ENCODE data around the gene RASSF8. TPM values are rescaled to one million over a fixed set of nuclear protein-coding genes. Genes with fewer than 3 reads are reported as not detected.

The RASSF8 gene
- total RNA-seq, 1 donor from 2014 or later, result 77.0 TPM

DNA sequence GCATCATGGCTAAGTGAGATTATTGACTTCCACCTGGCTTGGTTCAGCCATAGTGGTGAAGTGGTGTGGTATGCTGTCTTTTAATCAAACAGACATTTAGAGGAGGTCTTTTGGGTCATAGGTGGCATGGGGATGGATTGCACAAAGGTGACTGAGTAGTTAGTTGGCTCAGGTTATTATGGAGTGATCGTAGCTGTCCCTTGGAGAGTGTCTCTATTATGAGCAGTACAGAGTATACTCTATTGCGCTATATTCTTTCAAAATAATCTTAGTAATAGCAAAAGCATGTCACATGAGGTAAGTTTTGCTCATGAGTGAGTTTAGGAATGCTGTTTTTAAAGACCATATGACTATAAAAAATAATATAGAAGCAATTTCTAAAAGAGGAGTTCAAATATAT, 60.4 kb downstream of the RASSF8 start:
- Mint-ChIP-seq H3K27me3 (ENCODE audit: insufficient read depth, low read depth) (no peaks in the 10 kb centered on the region), H3K27ac (no peak overlapping the region), H3K4me1 (peaks cover 3% of the 10 kb centered on the region), H3K36me3 (peaks cover 9% of the 10 kb centered on the region), H3K9me3 (peaks cover 3% of the 10 kb centered on the region), H3K4me3 (no peak overlapping the region)
- H4K20me1 ChIP-seq (ENCODE audit: low read depth), result no peaks in the 10 kb centered on the region
- peaks cover 30% of the 10 kb centered on the region for H3K4me1 ChIP-seq
- H3K27me3 ChIP-seq, result no peaks in the 10 kb centered on the region
- no peak for TF ChIP-seq EZH2 (IDR thresholded peaks at IDR 0.05)
- TF ChIP-seq, protein P1, sequence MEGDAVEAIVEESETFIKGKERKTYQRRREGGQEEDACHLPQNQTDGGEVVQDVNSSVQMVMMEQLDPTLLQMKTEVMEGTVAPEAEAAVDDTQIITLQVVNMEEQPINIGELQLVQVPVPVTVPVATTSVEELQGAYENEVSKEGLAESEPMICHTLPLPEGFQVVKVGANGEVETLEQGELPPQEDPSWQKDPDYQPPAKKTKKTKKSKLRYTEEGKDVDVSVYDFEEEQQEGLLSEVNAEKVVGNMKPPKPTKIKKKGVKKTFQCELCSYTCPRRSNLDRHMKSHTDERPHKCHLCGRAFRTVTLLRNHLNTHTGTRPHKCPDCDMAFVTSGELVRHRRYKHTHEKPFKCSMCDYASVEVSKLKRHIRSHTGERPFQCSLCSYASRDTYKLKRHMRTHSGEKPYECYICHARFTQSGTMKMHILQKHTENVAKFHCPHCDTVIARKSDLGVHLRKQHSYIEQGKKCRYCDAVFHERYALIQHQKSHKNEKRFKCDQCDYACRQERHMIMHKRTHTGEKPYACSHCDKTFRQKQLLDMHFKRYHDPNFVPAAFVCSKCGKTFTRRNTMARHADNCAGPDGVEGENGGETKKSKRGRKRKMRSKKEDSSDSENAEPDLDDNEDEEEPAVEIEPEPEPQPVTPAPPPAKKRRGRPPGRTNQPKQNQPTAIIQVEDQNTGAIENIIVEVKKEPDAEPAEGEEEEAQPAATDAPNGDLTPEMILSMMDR (IDR thresholded peaks at IDR 0.05), result no peak
- TF ChIP-seq EZH2phosphoT487 (IDR thresholded peaks at IDR 0.05), result no peak
- no peak overlapping the region for H3K4me2 ChIP-seq
- no peak overlapping the region for H3K27ac ChIP-seq
- no peak overlapping the region for H3K4me3 ChIP-seq
- H2AFZ ChIP-seq (replicated peaks), result no peak overlapping the region
- peaks cover 99% of the 10 kb centered on the region for H3K79me2 ChIP-seq (ENCODE audit: low read depth)
- no peak for DNase-seq (ENCODE audit: low spot score)
- H3K9me3 ChIP-seq (ENCODE audit: low read depth), result no peaks in the 10 kb centered on the region
- H3F3A ChIP-seq (ENCODE audit: low read depth), result peaks cover 21% of the 10 kb centered on the region
- H3K36me3 ChIP-seq, result no peaks in the 10 kb centered on the region
- no peak overlapping the region for H3K9ac ChIP-seq

- Histone ChIP-seq H3K27me3 (no peaks in the 10 kb centered on the region), H3K36me3 (no peaks in the 10 kb centered on the region), H3K4me3 (no peak overlapping the region), H3K79me2 (ENCODE audit: low read depth) (peaks cover 91% of the 10 kb centered on the region), H3K4me2 (peak overlapping the region; percentile 14), H3F3A (ENCODE audit: low read depth) (peaks cover 18% of the 10 kb centered on the region), H4K20me1 (ENCODE audit: low read depth) (no peaks in the 10 kb centered on the region), H3K9me3 (ENCODE audit: low read depth) (no peaks in the 10 kb centered on the region), H3K9ac (no peak overlapping the region), H3K27ac (peak overlapping the region; percentile 39), H3K4me1 (peaks cover 19% of the 10 kb centered on the region), H2AFZ (replicated peaks) (no peak overlapping the region)
- peak; percentile 13 for DNase-seq (ENCODE audit: low spot score)
- TF ChIP-seq EZH2phosphoT487 (IDR thresholded peaks at IDR 0.05) (no peak), EZH2 (IDR thresholded peaks at IDR 0.05) (no peak)
- TF ChIP-seq, protein P1 (IDR thresholded peaks at IDR 0.05), result no peak
- H3K27ac Mint-ChIP-seq, result no peak overlapping the region
- no peak overlapping the region for H3K4me3 Mint-ChIP-seq
- H3K27me3 Mint-ChIP-seq (ENCODE audit: insufficient read depth, low read depth), result no peaks in the 10 kb centered on the region
- peaks cover 11% of the 10 kb centered on the region for H3K9me3 Mint-ChIP-seq
- H3K4me1 Mint-ChIP-seq, result no peaks in the 10 kb centered on the region
- H3K36me3 Mint-ChIP-seq, result peaks cover 15% of the 10 kb centered on the region
These were observed 63.1 kb downstream of the RASSF8 start for GRCh38 chr12:26021534-26021933.

GRCh38 chr12:26022043-26022442, 63.6 kb downstream of the RASSF8 start:
- TF ChIP-seq EZH2phosphoT487 (IDR thresholded peaks at IDR 0.05) (no peak), EZH2 (IDR thresholded peaks at IDR 0.05) (no peak)
- TF ChIP-seq, protein P1 (IDR thresholded peaks at IDR 0.05), result no peak
- H3K27ac Mint-ChIP-seq, result no peak overlapping the region
- no peaks in the 10 kb centered on the region for H3K4me1 Mint-ChIP-seq

More at GRCh38 chr12:26022043-26022442, 63.6 kb downstream of the RASSF8 start:
- H3K9me3 ChIP-seq (ENCODE audit: low read depth), result no peaks in the 10 kb centered on the region
- H3K79me2 ChIP-seq (ENCODE audit: low read depth), result peaks cover 91% of the 10 kb centered on the region
- H3K27me3 ChIP-seq, result no peaks in the 10 kb centered on the region
- peaks cover 19% of the 10 kb centered on the region for H3K4me1 ChIP-seq
- H3K4me2 ChIP-seq, result peak overlapping the region; percentile 14
- H3K36me3 ChIP-seq, result no peaks in the 10 kb centered on the region
- peak overlapping the region; percentile 39 for H3K27ac ChIP-seq
- DNase-seq (ENCODE audit: low spot score), result no peak
- H3K36me3 Mint-ChIP-seq, result peaks cover 17% of the 10 kb centered on the region
- no peak overlapping the region for H3K9ac ChIP-seq
- no peaks in the 10 kb centered on the region for H4K20me1 ChIP-seq (ENCODE audit: low read depth)
- H3F3A ChIP-seq (ENCODE audit: low read depth), result peaks cover 14% of the 10 kb centered on the region
- no peak overlapping the region for H3K4me3 Mint-ChIP-seq
- no peaks in the 10 kb centered on the region for H3K27me3 Mint-ChIP-seq (ENCODE audit: insufficient read depth, low read depth)
- peaks cover 14% of the 10 kb centered on the region for H3K9me3 Mint-ChIP-seq
- H2AFZ ChIP-seq (replicated peaks), result no peak overlapping the region
- H3K4me3 ChIP-seq, result no peak overlapping the region
